K562 (cell line): Measurements from ENCODE around the gene DPM2. TPM values are rescaled to one million over a fixed set of nuclear protein-coding genes. Genes with fewer than 3 reads are reported as not detected.
A peak's percentile ranks its signal among the peaks of the same experiment; 100 is the strongest.

ENCODE experiments used
- ATAC-seq: fragments of 200-7000 bp; cut with Tn5 transposase; 3 replicates; pipeline ENCODE4 v1.9.1; 2020; ENCODE audit warnings: moderate library complexity
- BruUV-seq: library from RNA; stranded (reverse); fragments of 400-500 nt; replicated peaks from 2 replicates; lab custom pipeline; 2021; lab: Mats Ljungman, UMichigan
- CTCF ChIA-PET: fragments of 300-600 bp; formaldehyde crosslinking; extraction: SDS; loops from one replicate; lab custom pipeline; 2021; ENCODE audit warnings: low intra/inter-chr PET ratio; lab: Yijun Ruan, JAX
- POLR2A ChIA-PET: fragments of 300-600, 350-650 bp; sonication (Branson Sonifier 250); formaldehyde crosslinking; extraction: SDS; loops from one replicate; lab custom pipeline; 2021; ENCODE audit warnings: antibody characterized with exemption, inconsistent platforms; lab: Yijun Ruan, JAX
- DNase-seq, 4 experiments: peaks; one replicate each; pipeline versions ENCODE4 v3.0.0 to v3.0.0-alpha.2; 2011 to 2018; ENCODE audit warnings: low spot score in 3 of 4, mixed read lengths in 3 of 4; ENCODE audit errors: extremely low read depth in 1 of 4
- FAIRE-seq: peaks from 2 replicates; lab custom pipeline; 2011; peaks lifted over from hg19 to GRCh38; lab: Jason Lieb, UNC
- H2AFZ ChIP-seq: 2 replicates; pipeline ENCODE4 v1.6.0; 2011; ENCODE audit warnings: low read depth, low read length, control low read depth, inconsistent platforms
- H3K27ac ChIP-seq: fragments of 200-600 bp; 3 replicates; pipeline ENCODE4 v1.8.0; 2011; ENCODE audit warnings: low read depth, mild to moderate bottlenecking, control low read depth, inconsistent platforms, low read length, moderate library complexity, mixed read lengths; ENCODE audit errors: extremely low read depth
- H3K27me3 ChIP-seq, 2 experiments: fragments of 300-600 bp in 1 of 2; 2 replicates in 1 of 2; 3 replicates in 1 of 2; pipeline versions ENCODE4 v1.6.0 to v1.8.0; 2011; ENCODE audit warnings: inconsistent platforms in 2 of 2, low read length in 2 of 2, mild to moderate bottlenecking in 1 of 2, mixed read lengths in 1 of 2, moderate library complexity in 1 of 2; ENCODE audit not compliant: control insufficient read depth in 2 of 2, insufficient read depth in 2 of 2
- H3K36me3 ChIP-seq: fragments of 300-600 bp; 3 replicates; pipeline ENCODE4 v1.8.0; 2011; ENCODE audit warnings: mild to moderate bottlenecking, low read length, inconsistent platforms; ENCODE audit not compliant: control insufficient read depth, insufficient read depth
- H3K4me1 ChIP-seq, 2 experiments: fragments of 200-600 bp in 1 of 2; replicated peaks in 1 of 2; 2 replicates in 1 of 2; 3 replicates in 1 of 2; pipeline versions ENCODE4 v1.5.1 to v1.8.0; 2011; ENCODE audit warnings: inconsistent platforms in 2 of 2, low read length in 2 of 2, mild to moderate bottlenecking in 1 of 2, mixed read lengths in 1 of 2, moderate library complexity in 1 of 2; ENCODE audit not compliant: control insufficient read depth in 2 of 2, insufficient read depth in 2 of 2
- H3K4me2 ChIP-seq: 2 replicates; pipeline ENCODE4 v1.6.1; 2011; ENCODE audit warnings: low read length, control low read depth, inconsistent platforms, mixed read lengths; ENCODE audit not compliant: insufficient read depth
- H3K4me3 ChIP-seq: fragments of 200-600 bp; sonication (generic), shearing (Covaris generic); 2 replicates; pipeline ENCODE4 v1.5.1; 2016; ENCODE audit warnings: control low read depth, inconsistent platforms
- H3K79me2 ChIP-seq: fragments of 200-600 bp; 3 replicates; pipeline ENCODE4 v1.8.0; 2011; ENCODE audit warnings: low read length, inconsistent platforms; ENCODE audit not compliant: control insufficient read depth, insufficient read depth
- H3K9ac ChIP-seq, 2 experiments: 2 replicates each; pipeline versions ENCODE4 v1.6.0 to v1.6.1; 2011; ENCODE audit warnings: low read depth in 2 of 2, low read length in 2 of 2, control low read depth in 1 of 2, inconsistent platforms in 1 of 2, mild to moderate bottlenecking in 1 of 2, mixed read lengths in 1 of 2; ENCODE audit not compliant: insufficient read depth in 1 of 2
- H3K9me1 ChIP-seq: one replicate; pipeline ENCODE4 v1.6.0; 2011; ENCODE audit warnings: inconsistent platforms, mild to moderate bottlenecking, low read length, moderate library complexity; ENCODE audit not compliant: control insufficient read depth, insufficient read depth
- H3K9me3 ChIP-seq: replicated peaks from 2 replicates; pipeline ENCODE4 v1.5.1; 2011; ENCODE audit warnings: low read depth, low read length, inconsistent platforms; ENCODE audit not compliant: control insufficient read depth, insufficient read depth
- H4K20me1 ChIP-seq: replicated peaks from 2 replicates; pipeline ENCODE4 v1.6.1; 2011; ENCODE audit warnings: low read length, inconsistent platforms, mixed read lengths; ENCODE audit not compliant: control insufficient read depth, insufficient read depth
- CEBPG ChIP-seq, 3 experiments: fragments of 200-800 bp in 1 of 3; sonication (Bioruptor generic) in 1 of 3; sonication (generic) in 1 of 3; formaldehyde crosslinking in 1 of 3; IDR thresholded peaks in 2 of 3; conservative IDR thresholded peaks in 1 of 3; 2 replicates each; pipeline versions ENCODE4 v1.6.1 to v1.8.0; 2016 to 2022; ENCODE audit warnings: missing compliant biosample characterization in 2 of 3, missing genetic modification characterization in 2 of 3, mild to moderate bottlenecking in 1 of 3, missing genetic modification reagents in 1 of 3
- CREBBP ChIP-seq: IDR thresholded peaks from one replicate; pipeline ENCODE4 v1.6.1; 2012; ENCODE audit warnings: low read depth, mild to moderate bottlenecking, control low read depth, inconsistent platforms, low read length
- MYC ChIP-seq, 2 experiments: fragments of 250-450 bp in 1 of 2; sonication (Bioruptor Pico) in 1 of 2; IDR thresholded peaks; 2 replicates each; pipeline versions ENCODE4 v1.5.1 to v1.6.1; 2012 to 2021; ENCODE audit warnings: low read depth in 2 of 2, borderline replicate concordance in 1 of 2, improper control_type of control experiment in 1 of 2, low read length in 1 of 2, mild to moderate bottlenecking in 1 of 2, moderate library complexity in 1 of 2
- NCOA2 ChIP-seq, 2 experiments: fragments of 450-650 bp; IDR thresholded peaks; 2 replicates each; pipeline ENCODE4 v1.6.1; 2018; ENCODE audit warnings: mild to moderate bottlenecking in 2 of 2, moderate library complexity in 1 of 2; ENCODE audit not compliant: partially characterized antibody in 2 of 2
- NCOA4 ChIP-seq: fragments of 450-650 bp; IDR thresholded peaks from 2 replicates; pipeline ENCODE4 v1.6.1; 2018; ENCODE audit warnings: mild to moderate bottlenecking; ENCODE audit not compliant: partially characterized antibody
- NFE2 ChIP-seq: IDR thresholded peaks from 2 replicates; pipeline ENCODE4 v1.6.1; 2014; ENCODE audit warnings: antibody characterized with exemption, low read depth
- NFIC ChIP-seq: fragments of 450-650 bp; IDR thresholded peaks from 2 replicates; pipeline ENCODE4 v1.6.1; 2017; ENCODE audit warnings: mild to moderate bottlenecking, inconsistent platforms
- PHF8 ChIP-seq: fragments of 200-600 bp; sonication (generic); IDR thresholded peaks from 2 replicates; pipeline ENCODE4 v1.6.1; 2012; ENCODE audit warnings: mixed run types, mild to moderate bottlenecking, inconsistent platforms, low read length, moderate library complexity, borderline replicate concordance
- POLR2AphosphoS5 ChIP-seq: IDR thresholded peaks from 2 replicates; pipeline ENCODE4 v1.6.1; 2011; ENCODE audit warnings: mild to moderate bottlenecking, low read depth, low read length, moderate library complexity; ENCODE audit not compliant: control insufficient read depth, insufficient read depth
- RBFOX2 ChIP-seq: fragments of 200-400 bp; formaldehyde crosslinking; IDR thresholded peaks from 2 replicates; pipeline ENCODE4 v1.6.1; 2017; ENCODE audit warnings: low read depth, mild to moderate bottlenecking, low read length, moderate library complexity
- SMARCB1 ChIP-seq: IDR thresholded peaks from 2 replicates; pipeline ENCODE4 v1.6.1; 2011; ENCODE audit warnings: improper control_type of control experiment, low read depth; ENCODE audit not compliant: insufficient read length
- STAT5B ChIP-seq: fragments of 250-450 bp; sonication (Bioruptor Pico); IDR thresholded peaks from 2 replicates; pipeline ENCODE4 v1.8.0; 2021; ENCODE audit warnings: mild to moderate bottlenecking, inconsistent platforms
- TGIF2 ChIP-seq: sonication (generic); formaldehyde crosslinking; IDR thresholded peaks from 2 replicates; pipeline ENCODE4 v1.8.1; 2022; ENCODE audit warnings: mild to moderate bottlenecking, missing genetic modification reagents, moderate library complexity
- XRCC5 ChIP-seq: fragments of 200-400 bp; formaldehyde crosslinking; IDR thresholded peaks from 2 replicates; pipeline ENCODE4 v1.6.1; 2017; ENCODE audit warnings: low read depth, mild to moderate bottlenecking, low read length
- WGBS: fragments of 100-300 bp; shearing (Covaris generic); methylation state at CpG from one replicate; pipeline ENCODE4 v1.1.6; 2016; ENCODE audit warnings: low coverage, mixed read lengths; ENCODE audit not compliant: insufficient coverage; ENCODE audit errors: missing lambda C conversion rate; 5-methylcytosine and 5-hydroxymethylcytosine counted together
- in situ Hi-C: fragments of 300-500 bp; cut with MboI; formaldehyde crosslinking; loops from 4 replicates; pipeline ENCODE4 v1.15.0; 2018; ENCODE audit warnings: inconsistent platforms, mixed read lengths
- intact Hi-C: fragments of 100-400 bp; cut with micrococcal nuclease; formaldehyde crosslinking; loops from 2 replicates; pipeline ENCODE4 v1.14.2; 2022
- polyA plus RNA-seq, 8 experiments: library from polyadenylated mRNA; depleted of rRNA in 4 of 8; stranded (reverse) in 5 of 8; unstranded in 3 of 8; fragments of >200 nt; fragmentation: Nextera tagmentation in 2 of 8; fragmentation: Illumina TruSeq in 1 of 8; extraction: Ambion mirVana in 2 of 8; extraction: Trizol in 1 of 8; gene quantifications; 2 replicates each; pipeline versions ENCODE4 v1.2.1 to v1.2.3, GENCODE V29; 2011 to 2014; ENCODE audit warnings: inconsistent platforms in 1 of 8, missing spikeins in 1 of 8
- total RNA-seq, 7 experiments: library from RNA; depleted of rRNA in 6 of 7; stranded (reverse); fragments of >200 nt in 6 of 7; fragmentation: Illumina TruSeq in 2 of 7; extraction: Trizol in 2 of 7; gene quantifications; 2 replicates each; pipeline versions ENCODE4 v1.2.1 to v1.2.3, GENCODE V29; 2011 to 2021; ENCODE audit warnings: low replicate concordance in 1 of 7
- TF ChIP-seq, protein P1 (sequence below), 2 experiments: IDR thresholded peaks; 2 replicates each; pipeline ENCODE4 v1.6.1; 2011; ENCODE audit warnings: borderline replicate concordance in 1 of 2, control low read depth in 1 of 2, low read depth in 1 of 2, low read length in 1 of 2, mild to moderate bottlenecking in 1 of 2, mixed read lengths in 1 of 2, moderate library complexity in 1 of 2; ENCODE audit not compliant: insufficient read depth in 1 of 2, insufficient read length in 1 of 2, poor library complexity in 1 of 2, severe bottlenecking in 1 of 2; ENCODE audit errors: extremely low read depth in 1 of 2

DPM2 gene
- total and polyA plus RNA-seq, 9 of the 15 experiments (the other 6 are each of a cell fraction or from before 2014, with no cell fraction given), result 43.5 to 126 (median 71.1) TPM

DNA sequence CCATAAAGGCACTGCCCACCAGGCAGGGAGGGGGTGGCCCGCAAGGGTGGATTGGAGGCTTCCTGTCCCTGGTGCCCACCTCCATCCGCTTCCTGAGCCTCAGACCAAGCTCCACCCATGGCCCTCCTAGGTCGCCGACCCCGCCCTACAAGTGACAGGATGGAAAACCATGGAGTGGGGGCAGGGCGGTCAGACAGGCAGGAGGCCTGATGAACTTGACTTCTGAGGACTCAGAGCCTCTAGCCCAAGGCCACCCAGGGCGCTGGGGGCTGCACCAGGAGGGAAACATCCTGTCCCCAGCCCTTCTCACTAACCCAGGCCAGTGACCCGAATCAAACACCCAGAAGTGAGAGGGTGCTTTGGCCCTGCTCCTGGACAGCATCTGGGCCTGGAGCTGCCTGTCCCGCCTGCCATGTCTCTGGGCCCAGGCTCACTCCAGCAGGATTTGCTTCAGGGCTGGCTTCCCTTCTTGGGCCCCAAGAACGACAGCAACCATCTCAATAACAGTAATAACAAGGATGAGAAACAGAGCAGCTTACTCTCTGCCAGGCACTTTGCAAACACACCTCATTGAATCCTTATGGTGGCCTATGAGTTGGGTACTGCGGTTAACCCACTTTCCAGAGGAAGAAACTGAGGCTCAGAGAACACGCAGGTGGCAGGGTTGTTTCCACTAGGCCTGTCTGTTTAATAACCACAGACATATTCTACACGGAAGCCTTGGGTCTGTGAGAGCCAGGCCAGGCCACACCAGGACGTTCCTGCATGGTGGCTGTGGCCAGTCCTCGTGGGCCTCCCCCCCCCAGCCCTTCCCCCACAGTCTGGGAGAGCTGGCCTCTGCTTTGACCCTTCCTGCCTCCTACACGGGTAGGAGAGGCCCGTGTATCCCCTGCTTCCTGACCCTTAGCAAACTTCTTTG, 33.8 kb downstream of the DPM2 start (continued):
- TF ChIP-seq STAT5B (CRISPR knock-in tag) (no peak), XRCC5 (no peak), RBFOX2 (peak; percentile 74), POLR2AphosphoS5 (peak; percentile 38; the same call in 1 of the 2 replicates)

DNA sequence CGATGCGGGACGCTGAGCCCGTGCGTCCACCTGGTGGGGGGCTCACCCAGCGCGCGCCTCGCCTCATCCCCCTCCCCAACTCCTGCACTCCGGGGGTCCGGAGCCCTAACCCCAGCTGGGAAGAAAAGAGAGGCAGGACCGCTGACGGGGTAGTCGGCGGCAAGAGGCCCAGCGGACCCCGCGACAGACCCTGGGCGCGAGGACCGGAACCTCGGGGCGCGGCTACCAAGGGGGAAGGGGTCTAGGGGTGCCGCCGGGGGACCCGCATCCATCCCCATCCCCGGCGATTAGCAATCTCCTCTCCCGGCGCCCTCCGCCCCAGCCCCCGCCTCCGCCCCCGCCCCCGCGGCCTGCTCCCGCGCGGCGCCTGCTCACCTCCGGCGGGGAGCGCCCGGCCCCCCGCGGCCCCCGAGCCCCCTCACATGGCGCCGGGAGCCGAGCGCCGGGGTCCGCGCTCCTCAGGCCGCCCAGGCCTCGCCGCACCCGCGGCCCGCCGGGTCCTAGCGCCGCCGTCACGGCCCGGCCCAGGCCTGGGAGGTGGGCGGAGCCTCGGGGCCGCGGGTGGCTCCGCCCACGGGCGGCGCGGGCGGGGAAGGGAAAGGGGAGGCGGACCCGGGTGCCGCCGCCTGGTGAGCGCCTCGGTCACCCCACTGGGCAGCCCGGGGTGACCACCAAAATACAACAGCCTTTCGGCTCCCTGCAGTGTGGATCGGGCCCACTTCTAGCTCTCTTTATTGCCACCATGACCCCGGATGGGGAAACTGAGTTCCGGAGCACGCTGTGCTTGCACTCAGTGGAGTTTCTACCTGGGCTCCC, 38.3 kb downstream of the DPM2 start, which contains the start of gene ST6GALNAC6:
Gene ST6GALNAC6 (minus strand): TSS at position 476 of the 816 bp plus-strand sequence. CDS start 1,622 bp downstream, outside the sequence.
- H3K36me3 ChIP-seq, result peaks cover 28% of the 10 kb centered on the region
- ChIA-PET CTCF (no interaction called here), POLR2A (interaction anchor here (0.6 to 1.8 kb wide), 5 partner anchors 10 to 84 kb away, joined by 3 to 6 read pairs (median 4); partner anchors contain the start of gene ST6GALNAC4)
- WGBS, result 3% methylated on average over 21 of the region's 89 CpGs
- no peaks in the 10 kb centered on the region for H3K9me3 ChIP-seq
- H3K4me2 ChIP-seq, result peak within 1 kb of the TSS; percentile 82
- no TSS peak for BruUV-seq
- DNase-seq, result peak; percentile 86 to 92 (median 91)
- peak; percentile 73 for ATAC-seq
- no peaks in the 10 kb centered on the region; the same call in 1 of the 2 replicates for H4K20me1 ChIP-seq
- in situ Hi-C loops, result no loop called here
- H3K9me1 ChIP-seq, result no peaks in the 10 kb centered on the region
- peak within 1 kb of the TSS; percentile 93 for H3K4me3 ChIP-seq
- H3K79me2 ChIP-seq, result peaks cover 27% of the 10 kb centered on the region
- peak within 1 kb of the TSS; percentile 81 for H3K27ac ChIP-seq
- H3K27me3 ChIP-seq, result no peaks in the 10 kb centered on the region
- H3K4me1 ChIP-seq, result peaks cover 21 to 59% of the 10 kb centered on the region in 2 experiments
- H2AFZ ChIP-seq, result peak within 1 kb of the TSS; percentile 88
- intact Hi-C loops, result no loop called here
- peak within 1 kb of the TSS; percentile 74 to 95 for H3K9ac ChIP-seq
- FAIRE-seq, result no peak
- TF ChIP-seq PHF8, result peak; percentile 55; the same call in 1 of the 2 replicates
- TF ChIP-seq NCOA4, result no peak
- no peak for TF ChIP-seq SMARCB1
- peak; percentile 55; the same call in 1 of the 2 replicates for TF ChIP-seq MYC (IDR thresholded peaks at IDR 0.05; ENCODE audit: low read depth, low read length)
- TF ChIP-seq MYC (CRISPR knock-in tag; IDR thresholded peaks at IDR 0.05; ENCODE audit: borderline replicate concordance, low read depth), result no peak
- TF ChIP-seq CREBBP, result no peak
- TF ChIP-seq CEBPG (CRISPR knock-in tag; IDR thresholded peaks at IDR 0.05), result no peak
- TF ChIP-seq CEBPG (tag; conservative IDR thresholded peaks at IDR 0.05 in 1 of 2, IDR thresholded peaks at IDR 0.05 in 1 of 2), result no peak
- TF ChIP-seq NFIC, result 0 out of 2 replicates have a peak, but pooled peaks have one; percentile 0
- TF ChIP-seq NFE2, result no peak
- TF ChIP-seq, protein P1, sequence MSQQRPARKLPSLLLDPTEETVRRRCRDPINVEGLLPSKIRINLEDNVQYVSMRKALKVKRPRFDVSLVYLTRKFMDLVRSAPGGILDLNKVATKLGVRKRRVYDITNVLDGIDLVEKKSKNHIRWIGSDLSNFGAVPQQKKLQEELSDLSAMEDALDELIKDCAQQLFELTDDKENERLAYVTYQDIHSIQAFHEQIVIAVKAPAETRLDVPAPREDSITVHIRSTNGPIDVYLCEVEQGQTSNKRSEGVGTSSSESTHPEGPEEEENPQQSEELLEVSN (IDR thresholded peaks at IDR 0.05; ENCODE audit: borderline replicate concordance in 1 of 2, extremely low read depth in 1 of 2, insufficient read depth in 1 of 2, insufficient read length in 1 of 2, low read depth in 1 of 2, low read length in 1 of 2, poor library complexity in 1 of 2, severe bottlenecking in 1 of 2), result peak in 1 of 2 experiments; percentile 46
- TF ChIP-seq NCOA2 (IDR thresholded peaks at IDR 0.05; ENCODE audit: partially characterized antibody in 2 of 2), result no peak
- TF ChIP-seq TGIF2 (CRISPR knock-in tag), result no peak
